ENCODE results near the gene SH2D6. TPM values are rescaled to one million over a fixed set of nuclear protein-coding genes. Genes with fewer than 3 reads are reported as not detected.

The SH2D6 gene
- total and polyA plus RNA-seq, 2 of the 8 experiments (the other 6 are each of a cell fraction or from before 2014, with no cell fraction given): 0.42 TPM; not detected in 1

DNA sequence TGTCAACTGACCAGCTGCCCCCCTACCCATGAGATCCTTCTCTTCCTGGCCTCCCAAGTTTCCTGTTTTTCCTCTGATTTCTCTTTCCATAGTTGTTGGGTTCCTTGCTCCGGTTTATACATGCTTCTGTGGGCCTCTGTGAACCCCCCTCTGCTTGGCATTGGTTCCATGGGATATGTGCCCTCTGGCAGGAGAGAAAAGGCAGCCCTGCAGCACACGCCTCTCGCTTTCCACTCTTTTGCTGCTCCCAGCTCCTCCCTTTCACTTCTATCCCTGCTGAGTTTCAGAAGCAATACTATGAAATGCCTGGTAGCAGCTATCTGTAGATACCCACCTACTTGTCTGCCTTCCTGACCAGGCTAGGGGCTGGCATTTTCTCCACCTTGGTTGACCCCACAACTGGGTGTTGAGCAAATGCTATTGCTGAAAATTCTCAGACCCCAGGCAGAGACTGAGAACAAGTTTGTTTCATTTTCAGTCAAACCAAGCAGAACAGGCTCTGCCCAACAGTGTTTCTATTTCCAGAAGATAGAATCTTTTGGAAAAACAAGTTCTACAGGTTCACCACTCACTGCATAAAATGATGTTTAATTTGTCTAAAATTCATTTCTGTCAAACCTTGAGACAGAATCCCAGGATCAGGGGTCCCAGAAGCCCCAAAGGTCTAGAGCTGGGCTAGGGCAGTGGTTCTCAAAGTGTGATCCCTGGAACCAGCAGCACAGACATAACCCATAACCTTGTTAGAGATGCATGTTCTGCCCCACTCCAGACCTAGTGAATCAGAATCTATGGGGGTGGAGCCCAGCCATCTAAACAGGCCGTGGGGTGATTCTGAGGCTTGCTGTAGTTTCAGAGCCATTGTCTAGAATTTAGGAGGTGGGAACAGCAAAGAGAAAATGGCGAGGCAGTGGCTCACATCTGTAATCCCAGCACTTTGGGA is 21.7 kb upstream of the SH2D6 start:
- Histone ChIP-seq H3K56ac (replicated peaks; ENCODE audit: insufficient read length, low read depth, low read length) (no peak overlapping the region), H3K79me2 (ENCODE audit: control insufficient read depth in 1 of 2, insufficient read depth in 2 of 2, low read length in 2 of 2) (no peaks in the 10 kb centered on the region), H3K4ac (replicated peaks; ENCODE audit: insufficient read length, low read depth, low read length) (no peak overlapping the region), H4K91ac (replicated peaks; ENCODE audit: insufficient read length, low read length) (no peak overlapping the region), H4K5ac (ENCODE audit: insufficient read length, low read depth, low read length) (no peak overlapping the region), H3K9me3 (ENCODE audit: insufficient read depth in 2 of 2, low read depth in 1 of 2, low read length in 1 of 2) (no peaks in the 10 kb centered on the region), H3K27me3 (replicated peaks in 1 of 4; ENCODE audit: control insufficient read depth in 3 of 4, extremely low read depth in 1 of 4, insufficient read depth in 3 of 4, low read length in 3 of 4) (no peaks in the 10 kb centered on the region), H3K18ac (ENCODE audit: extremely low read depth, low read length) (no peak overlapping the region), H2BK120ac (replicated peaks; ENCODE audit: low read depth, low read length) (no peak overlapping the region), H2BK12ac (ENCODE audit: low read depth, low read length) (no peak overlapping the region), H3K36me3 (ENCODE audit: control insufficient read depth in 2 of 4, insufficient read depth in 4 of 4, low read length in 3 of 4) (peaks cover 0 to 3% (median 0%) of the 10 kb centered on the region in 4 experiments; a peak in 2 of 8 replicates), H2BK5ac (ENCODE audit: low read depth, low read length) (no peak overlapping the region), H3K4me1 (replicated peaks in 1 of 4; ENCODE audit: control insufficient read depth in 3 of 4, insufficient read depth in 4 of 4, low read length in 3 of 4) (peaks cover 0 to 6% (median under 1%) of the 10 kb centered on the region in 4 experiments; a peak in 2 of 7 replicates), H3K4me2 (ENCODE audit: insufficient read depth in 1 of 2, low read depth in 2 of 2, low read length in 2 of 2) (no peak overlapping the region), H3K4me3 (ENCODE audit: extremely low read depth in 1 of 4, insufficient read depth in 2 of 4, low read depth in 3 of 4, low read length in 4 of 4) (no peak overlapping the region), H2BK15ac (ENCODE audit: low read length) (no peak overlapping the region), H3K27ac (ENCODE audit: low read depth, low read length) (no peak overlapping the region), H3K14ac (ENCODE audit: insufficient read length) (no peak overlapping the region), H2BK20ac (ENCODE audit: low read length) (no peak overlapping the region), H2AFZ (ENCODE audit: low read length) (no peak overlapping the region), H4K8ac (ENCODE audit: extremely low read depth, insufficient read depth, low read length) (no peak overlapping the region), H3K23ac (ENCODE audit: insufficient read length) (no peak overlapping the region), H2AK5ac (ENCODE audit: low read depth, low read length) (no peak overlapping the region), H3K9ac (replicated peaks in 1 of 4; ENCODE audit: extremely low read depth in 1 of 4, low read depth in 3 of 4, low read length in 3 of 4) (no peak overlapping the region), H3K23me2 (ENCODE audit: low read depth, low read length) (no peaks in the 10 kb centered on the region), H3K79me1 (ENCODE audit: low read depth, low read length) (peaks cover under 1% of the 10 kb centered on the region; the same call in 1 of the 2 replicates), H4K20me1 (replicated peaks in 1 of 2; ENCODE audit: control insufficient read depth in 1 of 2, insufficient read depth in 2 of 2, low read length in 2 of 2) (no peaks in the 10 kb centered on the region)
- 89% methylated on average over 5 of the region's 5 CpGs; no CpG with 5 or more reads in 1 of the 2 experiments for WGBS, 2 experiments (ENCODE audit: extremely low coverage in 1 of 2, insufficient coverage in 1 of 2, insufficient read length in 1 of 2, insufficient replicate concordance in 2 of 2, low coverage in 1 of 2, low lambda C conversion rate in 2 of 2, missing lambda C conversion rate in 1 of 2)
- CTCF ChIA-PET (ENCODE audit: partially characterized antibody): interaction anchor here (0.7 to 2.9 kb wide), 2 partner anchors 28 to 155 kb away, joined by 3 to 11 read pairs; no protein-coding TSS in a partner anchor
- FAIRE-seq (no peak), DNase-seq (ENCODE audit: low read depth in 1 of 2, low spot score in 2 of 2) (no peak)
- POLR2A ChIA-PET (ENCODE audit: partially characterized antibody): interaction anchor here (0.6 to 25.0 kb wide), 2 partner anchors 148 to 261 kb away, joined by 3 to 396 read pairs; partner anchors contain the start of gene MAT2A
- no peak for TF ChIP-seq RAD21 (IDR thresholded peaks at IDR 0.05 in 1 of 2, conservative IDR thresholded peaks at IDR 0.05 in 1 of 2; ENCODE audit: low read depth in 2 of 2, low read length in 2 of 2)
- no peak for TF ChIP-seq KDM1A (IDR thresholded peaks at IDR 0.05; ENCODE audit: borderline replicate concordance, low read length)
- TF ChIP-seq SIRT6 (IDR thresholded peaks at IDR 0.05; ENCODE audit: low read length): no peak
- no peak for TF ChIP-seq PHF8 (conservative IDR thresholded peaks at IDR 0.05; ENCODE audit: low read depth, low read length)
- no peak for TF ChIP-seq TBP (IDR thresholded peaks at IDR 0.05; ENCODE audit: low read depth, low read length)
- TF ChIP-seq BRCA1 (IDR thresholded peaks at IDR 0.05; ENCODE audit: low read depth, low read length): no peak
- no peak for TF ChIP-seq SP4 (IDR thresholded peaks at IDR 0.05; ENCODE audit: low read length)
- TF ChIP-seq JUND (IDR thresholded peaks at IDR 0.05; ENCODE audit: low read length): no peak
- TF ChIP-seq CHD2 (IDR thresholded peaks at IDR 0.05; ENCODE audit: low read length): no peak
- TF ChIP-seq EP300 (IDR thresholded peaks at IDR 0.05; ENCODE audit: borderline replicate concordance in 1 of 2, low read depth in 2 of 2, low read length in 2 of 2): no peak
- no peak for TF ChIP-seq CHD1 (IDR thresholded peaks at IDR 0.05; ENCODE audit: low read depth, low read length)

Measured in H1 (cell line).